Measurements from ENCODE around the gene SAMD11. TPM values are rescaled to one million over a fixed set of nuclear protein-coding genes. Genes with fewer than 3 reads are reported as not detected.

SAMD11 gene
- total RNA-seq, 1 experiment from 2014 or later: 11.5 TPM

DNA sequence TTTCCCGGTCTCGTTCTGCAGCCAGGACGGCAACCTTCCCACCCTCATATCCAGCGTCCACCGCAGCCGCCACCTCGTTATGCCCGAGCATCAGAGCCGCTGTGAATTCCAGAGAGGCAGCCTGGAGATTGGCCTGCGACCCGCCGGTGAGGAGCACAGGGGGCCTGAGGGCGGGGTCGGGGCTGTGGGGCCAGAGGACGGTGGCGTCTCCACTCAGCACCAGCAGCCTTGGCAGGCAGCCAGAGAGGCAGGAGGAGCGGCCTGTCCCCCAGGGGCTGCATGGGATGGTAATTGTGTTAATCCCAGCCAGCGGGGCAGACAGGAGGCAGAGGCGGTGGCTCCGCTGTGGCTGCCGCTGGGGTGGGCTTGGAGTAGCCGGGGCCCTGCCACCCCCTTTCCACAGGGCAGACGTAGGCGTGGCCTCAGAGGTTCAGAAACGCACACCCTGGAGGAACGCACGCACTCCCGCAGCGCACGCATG lies 12.1 kb downstream of the SAMD11 start:
- Histone ChIP-seq H3K4me1 (ENCODE audit: control insufficient read depth in 1 of 2, insufficient read depth in 2 of 2, low read length in 2 of 2) (peaks cover 32 to 39% of the 10 kb centered on the region in 2 experiments), H4K20me1 (ENCODE audit: insufficient read depth) (no peaks in the 10 kb centered on the region), H2AFZ (ENCODE audit: low read depth, low read length, poor library complexity, severe bottlenecking) (no peak overlapping the region), H3K36me3 (ENCODE audit: control insufficient read depth in 1 of 2, insufficient read depth in 2 of 2, low read length in 2 of 2) (no peaks in the 10 kb centered on the region), H3K4me2 (ENCODE audit: low read length) (no peak overlapping the region), H3K79me2 (ENCODE audit: insufficient read depth, low read length) (no peaks in the 10 kb centered on the region), H3K4me3 (replicated peaks in 1 of 2; ENCODE audit: low read depth in 1 of 2, low read length in 2 of 2) (no peak overlapping the region), H3K27ac (ENCODE audit: low read depth, low read length) (no peak overlapping the region), H3K9ac (ENCODE audit: low read length) (no peak overlapping the region), H3K9me3 (ENCODE audit: control insufficient read depth in 1 of 2, insufficient read depth in 1 of 2, low read depth in 1 of 2, low read length in 2 of 2) (no peaks in the 10 kb centered on the region), H3K27me3 (ENCODE audit: insufficient read depth, low read length) (peaks cover 13% of the 10 kb centered on the region; the same call in 1 of the 2 replicates), H3K9me2 (ENCODE audit: insufficient read depth) (no peaks in the 10 kb centered on the region)
- DNase-seq (ENCODE audit: low read depth, low spot score): no peak
- POLR2A ChIA-PET: no interaction called here
- CTCF ChIA-PET: no interaction called here
- TF ChIP-seq RAD21 (IDR thresholded peaks at IDR 0.05; ENCODE audit: low read depth) (no peak), SIN3A (IDR thresholded peaks at IDR 0.05; ENCODE audit: low read depth) (no peak)
- RAD21 ChIA-PET (ENCODE audit: low non-redundant PET in 1 of 2, low total read pairs in 2 of 2, uncharacterized antibody in 2 of 2, unreplicated experiment in 2 of 2): no interaction called here
- BruUV-seq (replicated peaks): no TSS peak
- no peak for ATAC-seq
- intact Hi-C loops (cut with micrococcal nuclease): no loop called here

DNA sequence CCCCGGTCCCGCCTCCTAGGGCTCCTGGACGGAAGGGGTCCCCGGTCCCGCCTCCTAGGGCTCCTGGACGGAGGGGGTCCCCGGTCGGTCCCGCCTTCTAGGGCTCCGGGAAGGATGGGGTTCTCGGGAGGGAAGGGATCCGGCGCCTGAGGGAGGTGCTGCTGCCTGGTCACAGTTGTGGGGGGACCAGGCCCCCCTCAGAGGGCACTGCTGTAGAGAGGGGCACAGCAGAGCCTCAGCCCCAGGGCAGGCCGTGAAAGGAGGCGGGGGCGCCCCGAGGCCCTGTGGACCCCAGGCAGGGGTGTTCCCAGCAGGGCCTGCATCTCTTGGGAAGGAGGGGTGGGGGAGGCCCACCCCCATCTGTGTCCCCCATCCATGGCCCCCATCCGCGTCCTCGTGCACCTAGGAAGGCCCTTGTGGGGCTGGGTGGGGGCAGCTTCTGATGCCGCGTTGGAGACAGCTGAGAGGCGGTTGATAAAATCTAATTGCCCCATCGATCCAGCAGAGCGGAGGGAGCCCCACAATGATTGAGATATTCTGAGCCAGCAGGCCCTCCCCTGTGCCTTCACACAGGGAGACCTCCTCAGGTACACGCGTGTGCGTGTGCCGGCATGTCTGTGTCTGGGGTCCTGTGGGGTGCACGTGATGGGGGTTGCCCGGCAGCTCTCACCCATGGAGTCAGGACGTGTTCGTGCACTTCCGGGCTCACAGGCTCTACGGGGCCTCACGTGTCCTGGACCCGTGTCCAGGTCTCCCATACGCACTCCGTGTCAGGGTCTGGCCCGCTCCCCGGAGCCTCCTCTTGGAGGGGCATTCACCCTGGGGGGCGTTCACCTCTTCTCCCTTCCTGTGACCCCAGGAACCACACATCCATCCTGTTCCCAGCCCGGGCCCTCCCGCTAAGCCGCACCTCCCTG lies 12.9 kb downstream of the SAMD11 start:
- H3K4me3 ChIP-seq (replicated peaks in 1 of 2; ENCODE audit: low read depth in 1 of 2, low read length in 2 of 2): no peak overlapping the region
- RAD21 ChIA-PET (ENCODE audit: low non-redundant PET in 1 of 2, low total read pairs in 2 of 2, uncharacterized antibody in 2 of 2, unreplicated experiment in 2 of 2): no interaction called here
- intact Hi-C loops (cut with micrococcal nuclease): no loop called here
- no peak for ATAC-seq
- no peak overlapping the region for H3K4me2 ChIP-seq (ENCODE audit: low read length)
- H3K9ac ChIP-seq (ENCODE audit: low read length): no peak overlapping the region
- no peaks in the 10 kb centered on the region for H3K9me2 ChIP-seq (ENCODE audit: insufficient read depth)
- no peaks in the 10 kb centered on the region for H3K79me2 ChIP-seq (ENCODE audit: insufficient read depth, low read length)
- CTCF ChIA-PET: no interaction called here
- H3K27ac ChIP-seq (ENCODE audit: low read depth, low read length): no peak overlapping the region
- no peak for DNase-seq (ENCODE audit: low read depth, low spot score)
- H3K27me3 ChIP-seq (ENCODE audit: insufficient read depth, low read length): peaks cover 18% of the 10 kb centered on the region; the same call in 1 of the 2 replicates
- no peaks in the 10 kb centered on the region for H4K20me1 ChIP-seq (ENCODE audit: insufficient read depth)
- H3K9me3 ChIP-seq (ENCODE audit: control insufficient read depth in 1 of 2, insufficient read depth in 1 of 2, low read depth in 1 of 2, low read length in 2 of 2): no peaks in the 10 kb centered on the region
- POLR2A ChIA-PET: no interaction called here
- no peak overlapping the region for H2AFZ ChIP-seq (ENCODE audit: low read depth, low read length, poor library complexity, severe bottlenecking)
- no TSS peak for BruUV-seq (replicated peaks)
- peaks cover 40 to 47% of the 10 kb centered on the region in 2 experiments for H3K4me1 ChIP-seq (ENCODE audit: control insufficient read depth in 1 of 2, insufficient read depth in 2 of 2, low read length in 2 of 2)
- H3K36me3 ChIP-seq (ENCODE audit: control insufficient read depth in 1 of 2, insufficient read depth in 2 of 2, low read length in 2 of 2): no peaks in the 10 kb centered on the region
- TF ChIP-seq, protein P1, sequence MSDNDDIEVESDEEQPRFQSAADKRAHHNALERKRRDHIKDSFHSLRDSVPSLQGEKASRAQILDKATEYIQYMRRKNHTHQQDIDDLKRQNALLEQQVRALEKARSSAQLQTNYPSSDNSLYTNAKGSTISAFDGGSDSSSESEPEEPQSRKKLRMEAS (IDR thresholded peaks at IDR 0.05): no peak
- TF ChIP-seq, protein P2, sequence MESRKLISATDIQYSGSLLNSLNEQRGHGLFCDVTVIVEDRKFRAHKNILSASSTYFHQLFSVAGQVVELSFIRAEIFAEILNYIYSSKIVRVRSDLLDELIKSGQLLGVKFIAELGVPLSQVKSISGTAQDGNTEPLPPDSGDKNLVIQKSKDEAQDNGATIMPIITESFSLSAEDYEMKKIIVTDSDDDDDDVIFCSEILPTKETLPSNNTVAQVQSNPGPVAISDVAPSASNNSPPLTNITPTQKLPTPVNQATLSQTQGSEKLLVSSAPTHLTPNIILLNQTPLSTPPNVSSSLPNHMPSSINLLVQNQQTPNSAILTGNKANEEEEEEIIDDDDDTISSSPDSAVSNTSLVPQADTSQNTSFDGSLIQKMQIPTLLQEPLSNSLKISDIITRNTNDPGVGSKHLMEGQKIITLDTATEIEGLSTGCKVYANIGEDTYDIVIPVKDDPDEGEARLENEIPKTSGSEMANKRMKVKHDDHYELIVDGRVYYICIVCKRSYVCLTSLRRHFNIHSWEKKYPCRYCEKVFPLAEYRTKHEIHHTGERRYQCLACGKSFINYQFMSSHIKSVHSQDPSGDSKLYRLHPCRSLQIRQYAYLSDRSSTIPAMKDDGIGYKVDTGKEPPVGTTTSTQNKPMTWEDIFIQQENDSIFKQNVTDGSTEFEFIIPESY (IDR thresholded peaks at IDR 0.05; ENCODE audit: extremely low read depth, insufficient replicate concordance, low read length): no peak
- TF ChIP-seq EZH2 (IDR thresholded peaks at IDR 0.05): no peak
- TF ChIP-seq SIN3A (IDR thresholded peaks at IDR 0.05; ENCODE audit: low read depth): no peak
- TF ChIP-seq YY1 (IDR thresholded peaks at IDR 0.05; ENCODE audit: extremely low read depth, insufficient replicate concordance, low read depth, low read length): no peak
- TF ChIP-seq JUND (IDR thresholded peaks at IDR 0.05): no peak
- TF ChIP-seq CEBPB (IDR thresholded peaks at IDR 0.05; ENCODE audit: low read depth): no peak
- TF ChIP-seq CBX3 (IDR thresholded peaks at IDR 0.05; ENCODE audit: low read depth): no peak
- no peak for TF ChIP-seq ZNF274 (IDR thresholded peaks at IDR 0.05; ENCODE audit: low read depth, low read length)
- no peak for TF ChIP-seq SP1 (IDR thresholded peaks at IDR 0.05; ENCODE audit: low read depth)
- no peak for TF ChIP-seq EZH2phosphoT487 (IDR thresholded peaks at IDR 0.05; ENCODE audit: borderline replicate concordance)
- no peak for TF ChIP-seq EGR1 (IDR thresholded peaks at IDR 0.05; ENCODE audit: low read depth)
- TF ChIP-seq TCF7L2 (IDR thresholded peaks at IDR 0.05; ENCODE audit: borderline replicate concordance, extremely low read depth, insufficient read depth, insufficient read length): no peak
- TF ChIP-seq, protein P3, sequence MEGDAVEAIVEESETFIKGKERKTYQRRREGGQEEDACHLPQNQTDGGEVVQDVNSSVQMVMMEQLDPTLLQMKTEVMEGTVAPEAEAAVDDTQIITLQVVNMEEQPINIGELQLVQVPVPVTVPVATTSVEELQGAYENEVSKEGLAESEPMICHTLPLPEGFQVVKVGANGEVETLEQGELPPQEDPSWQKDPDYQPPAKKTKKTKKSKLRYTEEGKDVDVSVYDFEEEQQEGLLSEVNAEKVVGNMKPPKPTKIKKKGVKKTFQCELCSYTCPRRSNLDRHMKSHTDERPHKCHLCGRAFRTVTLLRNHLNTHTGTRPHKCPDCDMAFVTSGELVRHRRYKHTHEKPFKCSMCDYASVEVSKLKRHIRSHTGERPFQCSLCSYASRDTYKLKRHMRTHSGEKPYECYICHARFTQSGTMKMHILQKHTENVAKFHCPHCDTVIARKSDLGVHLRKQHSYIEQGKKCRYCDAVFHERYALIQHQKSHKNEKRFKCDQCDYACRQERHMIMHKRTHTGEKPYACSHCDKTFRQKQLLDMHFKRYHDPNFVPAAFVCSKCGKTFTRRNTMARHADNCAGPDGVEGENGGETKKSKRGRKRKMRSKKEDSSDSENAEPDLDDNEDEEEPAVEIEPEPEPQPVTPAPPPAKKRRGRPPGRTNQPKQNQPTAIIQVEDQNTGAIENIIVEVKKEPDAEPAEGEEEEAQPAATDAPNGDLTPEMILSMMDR (IDR thresholded peaks at IDR 0.05 in 2 of 3, conservative IDR thresholded peaks at IDR 0.05 in 1 of 3; ENCODE audit: borderline replicate concordance in 1 of 3, insufficient read depth in 1 of 3, low read depth in 2 of 3, low read length in 2 of 3): no peak
